ENCODE data around the gene RYR1.

RYR1 gene

GRCh38 chr19:38443458-38443999, 10.0 kb downstream of the RYR1 start:
- Histone ChIP-seq H3K36me3 (ENCODE audit: low read length) (no peaks in the 10 kb centered on the region), H4K20me1 (ENCODE audit: low read depth, low read length) (no peaks in the 10 kb centered on the region)

GRCh38 chr19:38444026-38444425, 10.5 kb downstream of the RYR1 start:
- no peaks in the 10 kb centered on the region for H3F3A ChIP-seq (ENCODE audit: insufficient read depth)
- H2AFZ ChIP-seq (ENCODE audit: low read depth, low read length, severe bottlenecking): no peak overlapping the region
- no peaks in the 10 kb centered on the region for H3K79me2 ChIP-seq (ENCODE audit: insufficient read depth, low read length)
- no peaks in the 10 kb centered on the region for H4K20me1 ChIP-seq (ENCODE audit: low read depth, low read length)
- no peaks in the 10 kb centered on the region; the same call in 1 of the 2 replicates for H3K27me3 ChIP-seq (ENCODE audit: low read length)
- H3K4me2 ChIP-seq (ENCODE audit: low read depth, low read length, poor library complexity, severe bottlenecking): no peak overlapping the region
- no peak for TF ChIP-seq CTCF (IDR thresholded peaks at IDR 0.05; ENCODE audit: insufficient read depth, low read length, poor library complexity, severe bottlenecking)
- no peak for TF ChIP-seq EZH2phosphoT487 (conservative IDR thresholded peaks at IDR 0.05; ENCODE audit: low read length)
- H3K9me3 ChIP-seq (ENCODE audit: insufficient read depth, low read length): no peaks in the 10 kb centered on the region
- H3K9ac ChIP-seq (ENCODE audit: low read length): no peak overlapping the region
- H3K36me3 ChIP-seq (ENCODE audit: low read length): no peaks in the 10 kb centered on the region
- no peak overlapping the region for H3K4me3 ChIP-seq (ENCODE audit: insufficient read depth, low read length, poor library complexity, severe bottlenecking)
- no peak overlapping the region for H3K27ac ChIP-seq (ENCODE audit: low read depth, low read length)
- H3K9me2 ChIP-seq (replicated peaks; ENCODE audit: insufficient read depth, low read length): no peaks in the 10 kb centered on the region

More at GRCh38 chr19:38443458-38443999, 10.0 kb downstream of the RYR1 start:
- Histone ChIP-seq H3K27me3 (ENCODE audit: low read length) (no peaks in the 10 kb centered on the region; the same call in 1 of the 2 replicates), H3K9me2 (replicated peaks; ENCODE audit: insufficient read depth, low read length) (no peaks in the 10 kb centered on the region), H3K9ac (ENCODE audit: low read length) (no peak overlapping the region), H3K79me2 (ENCODE audit: insufficient read depth, low read length) (no peaks in the 10 kb centered on the region), H3K4me2 (ENCODE audit: low read depth, low read length, poor library complexity, severe bottlenecking) (no peak overlapping the region), H3K27ac (ENCODE audit: low read depth, low read length) (no peak overlapping the region), H2AFZ (ENCODE audit: low read depth, low read length, severe bottlenecking) (no peak overlapping the region), H3K4me3 (ENCODE audit: insufficient read depth, low read length, poor library complexity, severe bottlenecking) (no peak overlapping the region), H3K9me3 (ENCODE audit: insufficient read depth, low read length) (no peaks in the 10 kb centered on the region), H3F3A (ENCODE audit: insufficient read depth) (no peaks in the 10 kb centered on the region)
- no peak for TF ChIP-seq EZH2phosphoT487 (conservative IDR thresholded peaks at IDR 0.05; ENCODE audit: low read length)
- no peak for TF ChIP-seq CTCF (IDR thresholded peaks at IDR 0.05; ENCODE audit: insufficient read depth, low read length, poor library complexity, severe bottlenecking)

- Histone ChIP-seq H3K27ac (ENCODE audit: low read depth, low read length) (no peak overlapping the region), H3K36me3 (ENCODE audit: low read length) (no peaks in the 10 kb centered on the region), H3F3A (ENCODE audit: insufficient read depth) (no peaks in the 10 kb centered on the region), H3K4me2 (ENCODE audit: low read depth, low read length, poor library complexity, severe bottlenecking) (no peak overlapping the region), H3K9ac (ENCODE audit: low read length) (no peak overlapping the region), H3K27me3 (ENCODE audit: low read length) (no peaks in the 10 kb centered on the region; the same call in 1 of the 2 replicates), H3K79me2 (ENCODE audit: insufficient read depth, low read length) (no peaks in the 10 kb centered on the region), H2AFZ (ENCODE audit: low read depth, low read length, severe bottlenecking) (no peak overlapping the region), H3K9me3 (ENCODE audit: insufficient read depth, low read length) (no peaks in the 10 kb centered on the region), H3K9me2 (replicated peaks; ENCODE audit: insufficient read depth, low read length) (no peaks in the 10 kb centered on the region), H3K4me3 (ENCODE audit: insufficient read depth, low read length, poor library complexity, severe bottlenecking) (no peak overlapping the region), H4K20me1 (ENCODE audit: low read depth, low read length) (no peaks in the 10 kb centered on the region)
- no peak for TF ChIP-seq EZH2phosphoT487 (conservative IDR thresholded peaks at IDR 0.05; ENCODE audit: low read length)
- TF ChIP-seq CTCF (IDR thresholded peaks at IDR 0.05; ENCODE audit: insufficient read depth, low read length, poor library complexity, severe bottlenecking): no peak
Measured at GRCh38 chr19:38445362-38445761, 11.9 kb downstream of the RYR1 start.

All from SU-DHL-6 (cell line).